Measurements from ENCODE around the gene NDUFB10. TPM values are rescaled to one million over a fixed set of nuclear protein-coding genes. Genes with fewer than 3 reads are reported as not detected.

NDUFB10 gene
- total RNA-seq, 2 donors from 2014 or later: 39.2 to 86.1 TPM

GRCh38 chr16:2005646-2006045 lies 46.3 kb downstream of the NDUFB10 start:
- TF ChIP-seq CTCF (IDR thresholded peaks at IDR 0.05) (peak in 5 of 7 experiments; percentile 7 to 44 (median 32)), POLR2A (IDR thresholded peaks at IDR 0.05) (no peak)
- no peaks in the 10 kb centered on the region for H3K9me3 ChIP-seq
- H3K27ac ChIP-seq: peak overlapping the region in 3 of 4 donors; percentile 61 to 83 (median 72)
- WGBS, 2 donors: 44 to 57% methylated on average over 3 to 20 of the region's 21 CpGs
- H3K36me3 ChIP-seq (replicated peaks in 1 of 2; ENCODE audit: insufficient read depth in 1 of 2, low read depth in 2 of 2): peaks cover 13 to 14% of the 10 kb centered on the region in 2 donors
- peak in 2 of 4 donors; percentile 55 to 67 for DNase-seq
- H3K27me3 ChIP-seq: no peaks in the 10 kb centered on the region
- H3K4me3 ChIP-seq: no peak overlapping the region
- no peak for ATAC-seq
- intact Hi-C loops (cut with DNase I): no loop called here
- H3K4me1 ChIP-seq: peaks cover 64% of the 10 kb centered on the region

GRCh38 chr16:2006317-2006716 lies 47.0 kb downstream of the NDUFB10 start:
- peak in 1 of 4 donors; percentile 14 for DNase-seq
- TF ChIP-seq CTCF (IDR thresholded peaks at IDR 0.05) (no peak), POLR2A (IDR thresholded peaks at IDR 0.05) (no peak)
- Histone ChIP-seq H3K4me3 (no peak overlapping the region), H3K9me3 (no peaks in the 10 kb centered on the region), H3K27me3 (no peaks in the 10 kb centered on the region), H3K36me3 (replicated peaks in 1 of 2; ENCODE audit: insufficient read depth in 1 of 2, low read depth in 2 of 2) (peaks cover 10 to 11% of the 10 kb centered on the region in 2 donors), H3K4me1 (peaks cover 66% of the 10 kb centered on the region), H3K27ac (peak overlapping the region in 3 of 4 donors; percentile 17 to 89 (median 61))
- 84 to 88% methylated on average over 5 to 8 of the region's 8 CpGs for WGBS, 2 donors
- ATAC-seq: no peak
- intact Hi-C loops (cut with DNase I): no loop called here

- peaks cover 66% of the 10 kb centered on the region for H3K4me1 ChIP-seq
- TF ChIP-seq POLR2A (IDR thresholded peaks at IDR 0.05) (no peak), CTCF (IDR thresholded peaks at IDR 0.05) (no peak)
- H3K27me3 ChIP-seq: no peaks in the 10 kb centered on the region
- intact Hi-C loops (cut with DNase I): no loop called here
- H3K9me3 ChIP-seq: no peaks in the 10 kb centered on the region
- H3K27ac ChIP-seq: peak overlapping the region; percentile 33 to 96 (median 78)
- ATAC-seq (no peak), DNase-seq (peak in 3 of 4 donors; percentile 53 to 63 (median 58))
- H3K4me3 ChIP-seq: no peak overlapping the region
- WGBS, 2 donors: 43 to 55% methylated on average over 8 to 16 of the region's 16 CpGs
- H3K36me3 ChIP-seq (replicated peaks in 1 of 2; ENCODE audit: insufficient read depth in 1 of 2, low read depth in 2 of 2): peaks cover under 1 to 3% of the 10 kb centered on the region in 2 donors
Measured at GRCh38 chr16:2007081-2007836, 47.9 kb downstream of the NDUFB10 start.

GRCh38 chr16:2008009-2008526 lies 48.7 kb downstream of the NDUFB10 start:
- DNase-seq: peak; percentile 66 to 86 (median 79)
- 14 to 23% methylated on average over 6 to 15 of the region's 15 CpGs for WGBS, 2 donors

More at GRCh38 chr16:2008009-2008526, 48.7 kb downstream of the NDUFB10 start:
- H3K9me3 ChIP-seq: no peaks in the 10 kb centered on the region
- no peaks in the 10 kb centered on the region for H3K27me3 ChIP-seq
- intact Hi-C loops (cut with DNase I): no loop called here
- H3K4me3 ChIP-seq: no peak overlapping the region
- H3K36me3 ChIP-seq (replicated peaks in 1 of 2; ENCODE audit: insufficient read depth in 1 of 2, low read depth in 2 of 2): no peaks in the 10 kb centered on the region
- H3K27ac ChIP-seq: peak overlapping the region; percentile 66 to 96 (median 90)
- peak; percentile 38 for ATAC-seq
- peak; percentile 39 to 64 (median 44) for TF ChIP-seq POLR2A (IDR thresholded peaks at IDR 0.05)
- TF ChIP-seq CTCF (IDR thresholded peaks at IDR 0.05): no peak
- peaks cover 66% of the 10 kb centered on the region for H3K4me1 ChIP-seq

Data from body of pancreas (tissue), 4 donors.